CD4-positive, alpha-beta T cell treated with Interferon gamma for 1 hour (primary cell): Measurements from ENCODE around the gene FGF14.

Experiments
- DNase-seq: peaks from one replicate; pipeline ENCODE4 v3.0.0-alpha.2; 2020

The FGF14 gene

DNA sequence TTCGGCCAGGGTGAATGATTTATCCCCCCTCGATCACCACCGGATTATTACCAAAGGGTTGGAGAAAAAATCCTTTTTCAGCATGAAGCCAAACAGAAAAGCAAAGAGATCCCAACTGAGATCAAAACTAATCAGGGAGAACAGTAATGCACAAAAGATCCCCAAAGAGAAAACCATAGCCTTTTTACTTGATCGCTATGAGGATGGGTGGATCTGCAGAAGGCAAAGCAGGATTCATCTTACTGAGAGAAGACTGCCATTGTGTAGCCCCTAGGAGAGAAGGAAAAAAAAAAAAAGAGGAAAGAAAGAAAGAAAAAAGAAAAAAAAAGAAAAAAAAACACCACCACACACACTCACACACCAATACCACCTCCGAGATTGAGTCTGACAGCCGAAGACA is at the start of gene FGF14:
FGF14 (minus strand) TSS at position 283 of the 400 bp plus-strand sequence.
- no peak for DNase-seq

DNA sequence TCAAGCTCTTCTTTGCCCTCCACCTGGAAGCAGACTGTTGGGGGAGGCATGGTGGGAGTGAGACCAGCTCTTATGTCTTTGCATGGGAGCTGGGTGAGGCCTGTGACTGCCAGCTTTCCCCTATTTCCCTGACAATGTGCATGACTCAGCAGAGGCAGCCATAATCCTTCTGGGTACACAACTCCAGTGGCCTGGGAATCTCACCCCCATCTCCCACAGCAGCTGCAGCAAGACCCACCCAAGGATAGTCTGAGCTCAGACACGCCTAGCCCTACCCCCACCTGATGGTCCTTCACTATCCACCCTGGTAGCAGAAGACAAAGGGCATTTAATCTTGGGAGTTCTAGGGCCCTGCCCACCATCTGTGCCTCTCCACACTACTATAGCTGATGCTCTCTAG is 41.4 kb upstream of the FGF14 start:
- DNase-seq = no peak

DNA sequence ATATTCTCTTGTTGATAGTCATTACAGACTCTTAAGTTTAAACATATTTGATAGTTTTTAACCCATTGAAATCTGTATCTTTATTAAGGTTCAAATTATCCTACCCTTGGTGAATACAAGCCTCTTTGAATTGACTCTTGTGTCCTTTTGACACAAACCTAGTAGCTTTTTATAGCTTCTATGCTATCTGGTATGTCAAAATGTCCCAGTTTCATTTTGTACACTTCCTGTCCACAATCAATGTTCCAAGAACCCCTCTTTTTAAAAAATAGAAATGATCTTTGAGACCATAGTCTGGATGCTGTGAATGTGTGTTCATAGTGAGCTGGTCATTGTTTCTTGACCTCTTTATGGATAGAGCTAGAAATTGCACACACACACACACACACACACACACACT is 39.2 kb upstream of the FGF14 start:
- DNase-seq = no peak

DNA sequence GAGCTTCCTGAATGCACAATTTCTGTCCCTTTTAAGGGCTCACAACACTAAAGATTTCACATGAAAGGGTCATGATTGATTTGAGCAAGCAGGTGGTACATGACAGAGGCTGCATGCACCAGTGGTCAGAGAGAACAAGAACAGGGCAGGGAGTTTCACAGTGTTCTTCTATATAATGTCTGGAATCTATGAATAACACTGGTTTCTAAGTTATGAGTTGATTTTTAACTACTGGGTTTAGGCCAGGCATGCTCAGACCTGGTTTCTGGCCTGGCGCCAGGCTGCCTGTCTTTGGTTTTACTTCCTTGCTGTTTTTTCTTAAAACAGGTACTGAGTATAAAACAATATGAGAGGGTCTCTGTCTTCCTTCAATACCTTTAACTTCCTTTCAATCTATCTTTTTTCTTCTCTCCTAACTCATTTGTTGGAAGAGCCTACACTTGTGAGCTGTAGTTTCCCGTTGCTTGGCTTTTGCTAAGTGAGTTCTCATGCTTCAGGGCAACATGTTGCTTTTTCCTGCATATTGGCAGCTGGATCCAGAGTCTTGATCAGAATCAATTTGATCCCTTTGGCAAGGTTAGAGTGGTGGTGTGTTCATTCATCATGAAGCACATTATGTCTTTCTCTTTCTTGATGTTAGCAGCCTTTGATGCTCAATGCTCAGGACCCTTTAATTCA is 38.5 kb upstream of the FGF14 start:
- no peak for DNase-seq

DNA sequence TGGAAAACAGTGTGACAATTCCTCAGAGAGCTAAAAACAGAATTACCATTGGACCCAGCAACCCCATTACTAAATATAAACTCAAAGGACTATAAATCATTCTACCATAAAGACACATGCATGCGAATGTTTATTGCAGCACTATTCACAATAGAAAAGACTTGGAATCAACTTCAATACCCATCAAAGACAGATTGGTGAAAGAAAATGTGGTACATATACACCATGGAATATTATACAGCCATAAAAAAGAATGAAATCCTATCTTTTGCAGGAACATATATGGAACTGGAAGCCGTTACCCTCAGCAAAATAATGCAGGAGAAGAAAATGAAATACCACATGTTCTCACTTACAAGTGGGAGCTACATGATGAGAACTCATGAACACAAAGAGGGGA is 20.8 kb upstream of the FGF14 start:
- no peak for DNase-seq

DNA sequence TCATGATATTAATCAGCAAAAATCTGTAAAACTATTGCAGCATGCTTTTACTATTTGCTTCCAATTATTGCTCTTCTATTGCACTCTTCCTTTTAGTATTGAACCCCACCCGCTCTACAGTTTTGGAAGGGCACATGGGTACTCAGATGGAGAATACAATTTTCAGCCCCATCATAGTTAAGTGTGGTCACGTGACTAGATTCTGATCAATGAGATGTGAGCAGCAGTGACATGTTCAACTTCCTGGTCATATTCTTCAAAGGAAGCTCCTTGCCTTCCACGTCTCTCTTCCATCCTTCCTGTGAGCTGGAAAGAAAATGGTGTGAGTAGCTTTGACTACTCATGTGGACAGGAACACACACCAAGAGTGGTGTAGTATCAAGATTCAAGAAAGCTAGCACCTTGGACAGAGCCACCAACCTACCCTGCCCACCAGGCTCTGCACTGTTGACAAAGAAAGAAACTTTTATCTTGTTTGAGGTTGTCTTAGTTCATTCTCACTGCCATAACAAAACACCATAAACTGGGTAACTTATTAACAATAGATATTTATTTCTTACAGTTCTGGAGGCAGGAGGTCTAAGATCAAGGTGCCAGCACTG is 3.8 kb upstream of the FGF14 start:
- no peak for DNase-seq

DNA sequence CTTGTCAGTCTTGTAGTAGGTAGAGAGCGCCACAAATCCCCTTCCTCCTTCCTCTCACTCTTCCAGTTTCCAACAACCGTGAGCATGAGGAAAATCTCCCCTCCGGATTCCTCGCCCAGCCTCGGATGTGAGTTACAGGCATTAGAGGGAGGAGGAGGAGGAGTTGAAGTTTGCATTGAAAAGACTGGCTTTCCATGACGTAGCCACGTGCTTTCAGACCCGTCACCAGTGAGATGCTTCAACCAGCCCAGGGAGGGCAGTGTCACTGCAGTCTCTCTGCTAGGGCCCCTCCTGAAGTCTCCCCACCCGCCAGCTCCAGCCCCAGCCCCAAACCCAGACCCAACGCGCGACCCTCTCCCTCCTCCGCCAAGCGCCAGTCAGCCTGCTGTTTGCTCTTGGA is 442 bp upstream of the FGF14 start:
- DNase-seq = no peak

DNA sequence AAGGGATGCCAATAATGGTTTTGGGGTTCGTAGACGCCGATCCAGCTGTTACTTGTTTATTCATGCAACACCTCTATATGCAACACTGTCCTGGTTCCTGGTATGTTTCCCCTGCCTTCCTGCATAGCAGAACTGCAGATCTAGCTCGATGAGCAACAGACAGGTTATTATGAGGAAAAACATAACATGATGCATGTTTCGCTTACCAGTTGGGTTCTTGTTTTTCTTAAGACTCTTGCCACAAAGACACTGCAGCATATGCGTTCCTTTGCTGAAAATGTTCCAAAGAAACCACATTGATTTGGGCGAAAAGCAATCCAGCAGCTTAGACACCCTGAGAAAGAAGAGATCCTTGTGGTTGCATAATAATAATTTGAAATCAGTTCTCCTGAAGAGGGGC is 583 bp downstream of the FGF14 start:
- DNase-seq = no peak

DNA sequence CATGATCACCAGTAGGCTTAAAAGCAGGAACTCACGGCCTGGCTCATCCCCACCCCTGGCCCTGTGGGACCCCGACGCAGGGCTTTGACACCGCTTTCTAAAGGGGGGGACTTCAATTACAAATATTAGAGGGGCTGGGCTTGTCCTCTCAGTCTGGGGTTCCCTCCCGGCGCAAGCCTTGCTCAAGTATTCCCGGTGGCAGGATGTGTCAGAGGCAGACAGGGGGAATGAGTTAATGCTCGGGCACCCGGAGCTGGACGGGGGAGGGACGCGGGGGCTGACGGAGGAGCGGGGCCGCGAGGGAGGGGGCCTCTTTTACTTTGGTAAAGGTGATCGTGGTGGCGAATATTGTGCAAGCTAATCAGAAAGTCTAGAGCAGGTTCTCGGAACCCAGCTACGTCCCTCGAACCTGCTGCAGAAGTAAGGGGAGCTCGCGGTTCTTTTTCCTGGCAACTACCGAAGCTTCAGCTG is 1.1 kb downstream of the FGF14 start:
- DNase-seq = no peak

DNA sequence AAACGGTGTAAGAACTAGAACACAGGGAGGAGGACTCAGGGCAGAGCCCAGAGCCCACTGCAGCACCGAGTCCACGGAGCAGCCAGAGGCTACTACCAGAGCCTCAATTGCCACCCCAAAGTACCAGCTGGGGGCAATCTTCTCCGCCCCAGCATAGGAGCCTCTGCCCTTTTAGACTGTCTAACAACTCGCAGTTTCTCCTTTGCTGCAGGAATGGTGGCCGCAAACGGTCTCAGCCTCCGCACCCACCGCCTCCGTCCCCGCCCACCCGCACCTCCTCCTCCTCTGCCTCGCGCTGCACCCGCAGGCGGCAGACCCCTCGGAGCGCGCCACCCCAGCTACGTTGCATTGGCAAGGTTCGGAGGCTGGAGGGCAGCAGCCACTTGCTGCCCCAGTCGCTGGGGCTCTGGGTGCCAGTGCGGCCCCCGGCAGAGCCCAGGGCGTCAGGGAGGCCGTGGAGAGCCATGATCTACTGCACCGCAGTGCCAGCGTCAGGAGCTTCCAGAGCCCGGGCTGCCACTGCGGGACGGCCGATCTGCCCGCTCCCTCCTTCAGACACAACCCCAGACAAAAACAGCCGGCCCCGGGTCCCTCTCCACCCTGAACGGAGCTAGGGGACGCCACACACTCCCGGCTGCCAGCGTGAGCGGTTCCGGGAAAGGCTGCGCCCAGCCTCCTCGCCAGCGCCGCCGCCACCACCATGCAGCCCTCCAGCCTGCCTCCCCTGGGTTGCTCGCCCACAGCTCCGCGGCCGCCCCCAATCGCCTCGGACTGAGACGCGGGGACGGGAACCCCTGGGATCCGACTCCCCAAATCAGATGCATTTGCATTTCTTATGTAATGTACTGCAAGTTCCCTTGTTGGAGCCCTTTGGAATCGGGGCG is 1.8 kb downstream of the FGF14 start:
- no peak for DNase-seq

DNA sequence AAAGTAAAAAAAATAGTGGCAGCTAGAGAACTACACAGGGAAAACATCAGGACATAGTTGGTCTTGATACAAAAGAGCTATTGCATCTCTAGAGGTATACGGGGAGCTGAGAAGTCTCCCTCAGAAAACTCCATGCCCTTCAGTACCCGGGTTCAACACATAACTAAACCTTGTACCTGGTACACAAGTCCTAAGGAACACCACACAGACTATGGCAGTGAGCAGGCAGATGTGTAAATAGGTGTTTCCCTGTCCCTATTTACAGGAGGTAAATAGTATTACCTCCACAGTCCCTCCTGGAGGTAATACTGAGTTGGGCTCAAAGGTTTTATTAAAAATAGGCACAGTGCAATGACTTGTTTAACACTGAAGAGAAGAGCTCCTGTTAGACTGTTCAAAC is 5.9 kb downstream of the FGF14 start:
- DNase-seq = no peak

DNA sequence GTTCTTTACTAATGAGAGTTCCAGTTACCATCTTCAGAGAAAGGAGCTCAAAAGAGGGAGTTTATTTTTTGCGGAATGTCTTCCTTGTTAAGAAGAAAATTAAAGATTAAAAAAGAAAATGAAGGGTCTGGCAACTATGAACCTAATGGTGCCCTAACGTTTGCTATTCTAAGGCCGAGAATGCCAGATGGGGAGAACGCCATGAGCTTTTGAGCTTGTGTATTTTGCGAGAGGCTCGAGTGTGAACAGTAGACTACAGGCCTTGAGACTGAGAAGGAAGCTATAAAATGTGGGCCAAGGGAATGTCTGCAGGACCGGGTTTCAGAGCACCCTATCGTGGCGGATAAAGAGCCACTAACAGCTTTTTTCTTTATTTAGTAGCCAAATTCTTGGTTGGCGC is 6.7 kb downstream of the FGF14 start:
- DNase-seq = no peak

DNA sequence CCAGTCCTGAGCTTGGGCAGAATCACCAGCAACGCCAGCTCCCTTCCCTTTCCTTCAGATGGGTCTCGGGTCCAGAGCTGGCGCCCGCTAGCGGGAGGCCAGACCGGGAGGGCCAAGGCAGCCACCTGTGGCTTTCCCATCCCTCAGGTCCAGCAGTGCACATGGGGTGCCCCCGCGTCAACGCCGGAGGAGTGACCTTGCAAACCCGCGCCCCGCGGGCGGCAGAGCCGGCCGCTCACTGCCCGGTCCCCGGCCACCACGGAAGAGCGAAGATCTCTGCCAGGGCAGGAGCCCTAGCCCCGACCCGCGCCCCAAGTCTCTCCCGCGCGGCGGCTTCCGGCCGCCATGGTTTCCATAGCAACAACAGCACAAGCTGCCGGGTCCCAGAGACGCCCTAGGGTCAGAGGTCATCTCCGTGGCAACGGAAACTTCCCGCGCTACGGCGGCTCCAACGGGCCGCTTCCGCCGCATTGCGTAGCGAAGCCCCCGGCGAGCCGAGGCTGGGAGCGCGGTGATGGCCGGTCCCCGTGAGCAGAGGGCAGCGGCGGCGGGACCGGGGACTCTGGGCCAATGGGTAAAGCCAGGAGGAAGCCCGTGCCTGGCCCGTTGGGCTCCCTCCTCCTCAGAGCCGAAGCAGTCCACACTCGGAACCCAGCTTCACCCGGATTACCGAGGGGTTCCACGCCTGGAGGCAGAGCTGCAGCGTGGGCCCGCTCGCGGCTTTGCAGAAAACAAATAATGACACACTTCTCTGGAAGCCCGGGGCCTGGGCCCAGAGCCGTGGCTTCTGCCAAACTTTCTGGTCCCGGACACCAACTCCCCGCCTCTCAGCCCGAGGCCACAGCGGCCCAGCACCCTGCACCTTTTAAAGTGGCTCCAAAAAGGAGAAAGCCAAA is 7.4 kb downstream of the FGF14 start:
- peak; percentile 93 for DNase-seq

DNA sequence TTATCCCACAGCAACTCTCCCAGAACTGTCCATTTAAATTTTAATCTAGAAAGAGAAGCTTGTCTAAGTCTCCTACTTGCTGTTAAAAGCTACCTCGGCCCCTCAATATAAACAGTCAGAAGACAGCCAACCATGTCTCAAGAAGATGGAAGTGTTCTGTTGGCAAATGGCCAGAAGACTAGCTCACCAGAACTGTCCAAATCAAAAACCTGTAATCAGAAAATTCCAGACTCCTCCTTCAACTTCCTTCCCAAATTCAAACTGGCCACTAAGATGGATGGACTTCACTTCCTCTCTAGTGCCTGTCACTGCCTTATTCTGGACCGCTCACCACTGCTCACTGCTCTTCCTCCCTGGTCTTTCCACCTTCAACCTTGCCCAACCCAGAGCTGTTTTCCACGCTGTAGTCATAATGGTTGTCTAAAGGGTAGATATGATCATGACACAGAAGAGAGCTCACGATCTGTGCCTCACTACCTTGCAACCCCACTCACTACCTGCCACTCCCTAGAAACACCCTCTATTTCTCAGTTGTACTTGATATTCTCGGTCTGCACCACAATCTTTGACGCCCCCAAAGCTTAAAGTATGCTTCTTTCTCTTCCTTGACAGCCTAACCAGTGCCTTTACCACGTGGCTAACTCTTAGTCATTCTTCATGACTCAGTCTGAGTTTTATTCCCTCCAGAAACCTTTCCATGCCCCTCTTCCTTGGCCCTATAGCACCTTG is 9.2 kb downstream of the FGF14 start:
- DNase-seq = no peak

DNA sequence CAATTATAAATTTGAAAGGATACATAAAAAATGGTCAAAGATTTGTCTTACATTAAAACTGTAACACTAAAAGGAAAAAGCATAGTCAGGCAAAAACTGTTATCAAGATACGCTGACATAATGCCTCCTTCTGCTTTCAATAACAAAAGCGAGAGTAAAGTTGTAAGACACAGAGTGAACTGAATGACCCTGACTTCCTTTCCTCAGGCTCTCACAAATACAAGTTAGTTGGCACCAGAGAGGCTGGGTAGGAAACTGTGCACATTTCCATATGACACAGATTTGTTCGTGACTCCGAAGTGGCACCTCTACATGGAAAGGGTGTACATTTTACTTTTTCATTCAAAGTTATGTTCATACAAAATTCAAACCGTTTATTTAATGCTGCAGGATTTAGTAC is 15.4 kb downstream of the FGF14 start:
- no peak for DNase-seq

DNA sequence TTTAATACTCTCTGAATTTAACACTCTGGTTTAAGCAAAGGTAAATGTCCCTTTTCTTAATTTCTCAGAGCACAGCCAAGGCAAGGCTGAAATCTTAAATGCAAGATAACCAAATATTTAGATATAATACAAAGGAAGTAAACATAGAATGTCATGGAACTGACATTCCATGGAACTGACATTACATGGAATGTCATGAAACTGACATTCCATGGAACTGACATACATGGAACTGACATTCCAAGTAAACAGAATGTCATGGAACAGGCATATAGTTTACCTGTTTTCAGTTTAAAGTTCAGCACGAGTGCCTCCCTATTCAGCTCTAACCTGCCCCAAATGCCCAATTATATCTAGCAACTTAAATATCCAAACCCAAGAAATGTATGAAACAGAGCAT is 21.8 kb downstream of the FGF14 start:
- no peak for DNase-seq

DNA sequence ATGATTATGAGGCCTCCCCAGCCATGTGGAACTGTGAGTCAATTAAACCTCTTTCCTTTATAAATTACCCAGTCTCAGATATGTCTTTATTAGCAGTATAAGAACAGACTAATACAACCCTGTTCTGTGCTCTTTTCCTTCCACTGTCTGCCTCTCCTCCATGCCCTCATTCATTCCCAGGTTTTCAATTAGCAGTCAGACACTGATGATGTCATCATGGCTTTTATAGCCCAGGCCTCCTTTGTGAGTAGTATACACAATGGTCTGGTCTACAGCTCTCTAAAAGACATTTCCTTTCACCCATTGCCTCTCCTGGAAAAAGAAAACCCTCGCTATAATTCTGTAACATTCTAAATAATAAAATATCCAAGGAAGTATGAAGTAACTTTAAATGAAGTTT is 25.5 kb downstream of the FGF14 start:
- no peak for DNase-seq

DNA sequence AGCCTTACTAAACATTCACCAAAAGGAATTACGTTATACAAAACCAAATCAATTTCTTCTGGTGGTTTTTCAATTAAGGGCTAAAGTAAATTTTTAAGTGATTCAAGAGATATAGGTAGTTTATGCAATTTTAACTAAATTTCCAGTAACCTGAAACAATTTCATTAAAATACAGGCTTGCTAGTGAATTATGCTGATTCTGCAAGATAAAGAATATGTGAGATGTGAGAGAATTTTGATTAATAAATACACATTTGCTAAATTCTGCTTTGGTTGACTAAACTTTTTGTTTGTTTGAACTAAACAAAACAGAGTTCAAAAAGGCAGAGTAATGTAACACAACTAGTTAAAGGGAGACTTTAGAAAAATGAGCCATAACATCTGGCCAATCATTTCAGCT is 27.1 kb downstream of the FGF14 start:
- DNase-seq = no peak

DNA sequence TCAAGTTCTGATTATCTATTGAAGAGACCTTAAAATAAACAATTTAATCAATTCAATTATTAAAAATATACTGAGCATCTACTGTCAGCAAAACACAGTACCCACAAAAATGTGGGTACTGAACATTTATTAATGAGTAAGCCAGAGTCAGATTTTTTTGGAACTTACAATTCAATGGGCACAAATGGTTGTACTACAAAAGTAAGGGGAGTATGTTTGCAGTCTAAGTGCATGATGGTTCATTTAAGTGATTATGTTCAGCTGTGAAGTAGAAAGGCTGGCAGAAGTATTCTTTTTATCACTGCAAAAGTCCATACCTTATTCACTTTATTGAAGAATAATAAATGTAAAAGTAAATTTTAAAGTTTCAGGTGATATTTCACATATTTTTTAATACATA is 27.6 kb downstream of the FGF14 start:
- no peak for DNase-seq

DNA sequence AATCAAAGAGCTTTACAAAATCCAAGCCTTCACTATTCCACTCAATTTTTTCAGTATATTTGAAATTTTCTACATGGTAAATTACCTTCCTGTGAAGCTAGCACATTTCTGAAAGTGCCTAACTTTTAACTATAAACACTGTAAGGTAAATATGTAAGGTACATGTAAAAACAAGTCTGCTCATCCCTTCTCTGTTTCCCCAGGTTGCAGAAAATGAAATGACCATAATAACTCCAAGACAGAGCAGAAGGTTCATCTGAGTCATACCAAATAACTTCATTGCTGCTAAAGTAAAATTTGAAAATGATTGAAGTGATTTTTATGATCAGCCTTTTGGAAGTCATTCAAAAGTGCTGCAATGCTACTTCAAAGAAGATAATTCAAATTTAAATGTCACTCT is 28.6 kb downstream of the FGF14 start:
- DNase-seq = no peak

DNA sequence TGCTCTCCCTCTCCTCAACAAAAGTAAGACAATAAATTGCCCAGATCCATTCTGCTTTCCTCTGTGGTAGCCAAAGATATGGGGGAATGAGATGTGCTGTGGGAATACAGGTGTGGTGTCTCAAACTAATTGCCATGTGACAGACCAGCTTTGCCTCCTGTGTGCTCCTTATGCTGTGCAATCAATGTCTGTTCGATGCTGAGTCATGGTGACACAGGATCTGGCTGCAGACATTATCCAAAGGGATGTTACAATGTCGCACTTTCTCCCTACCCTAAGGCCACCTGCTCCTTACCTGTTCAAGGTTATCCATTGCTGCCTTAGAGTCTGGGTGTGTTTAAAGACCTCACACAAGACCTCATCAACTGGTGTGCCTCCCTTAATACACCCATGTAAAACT is 32.5 kb downstream of the FGF14 start:
- no peak for DNase-seq

DNA sequence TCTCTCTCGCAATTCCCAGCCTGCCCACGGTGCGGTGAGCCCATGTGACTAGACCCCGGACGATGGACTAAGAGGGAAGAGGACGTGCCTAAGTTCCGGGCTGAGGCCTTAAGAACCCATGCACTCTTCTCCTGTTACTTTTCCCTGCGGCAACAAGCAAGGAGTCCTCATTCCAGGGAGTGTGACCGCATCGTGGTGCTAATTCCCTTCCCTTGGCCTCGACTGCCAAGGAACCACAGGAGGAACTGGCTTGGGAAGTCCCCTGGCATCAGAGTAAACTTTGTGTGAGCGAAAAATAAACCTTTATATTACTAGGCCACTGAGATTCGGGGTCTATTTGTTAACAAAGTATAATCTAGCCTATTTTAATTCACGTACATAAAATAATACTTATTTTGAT is 34.0 kb downstream of the FGF14 start:
- no peak for DNase-seq
